HTR-8/SVneo (cell line): Measurements from ENCODE around the gene PIGC.

Experiments used
- DNase-seq: peaks from one replicate; pipeline ENCODE4 v3.0.0; 2011; ENCODE audit warnings: low spot score, mixed read lengths; ENCODE audit not compliant: insufficient read length
- FAIRE-seq: peaks from 2 replicates; lab custom pipeline; 2011; peaks lifted over from hg19 to GRCh38; lab: Jason Lieb, UNC

The PIGC gene

DNA sequence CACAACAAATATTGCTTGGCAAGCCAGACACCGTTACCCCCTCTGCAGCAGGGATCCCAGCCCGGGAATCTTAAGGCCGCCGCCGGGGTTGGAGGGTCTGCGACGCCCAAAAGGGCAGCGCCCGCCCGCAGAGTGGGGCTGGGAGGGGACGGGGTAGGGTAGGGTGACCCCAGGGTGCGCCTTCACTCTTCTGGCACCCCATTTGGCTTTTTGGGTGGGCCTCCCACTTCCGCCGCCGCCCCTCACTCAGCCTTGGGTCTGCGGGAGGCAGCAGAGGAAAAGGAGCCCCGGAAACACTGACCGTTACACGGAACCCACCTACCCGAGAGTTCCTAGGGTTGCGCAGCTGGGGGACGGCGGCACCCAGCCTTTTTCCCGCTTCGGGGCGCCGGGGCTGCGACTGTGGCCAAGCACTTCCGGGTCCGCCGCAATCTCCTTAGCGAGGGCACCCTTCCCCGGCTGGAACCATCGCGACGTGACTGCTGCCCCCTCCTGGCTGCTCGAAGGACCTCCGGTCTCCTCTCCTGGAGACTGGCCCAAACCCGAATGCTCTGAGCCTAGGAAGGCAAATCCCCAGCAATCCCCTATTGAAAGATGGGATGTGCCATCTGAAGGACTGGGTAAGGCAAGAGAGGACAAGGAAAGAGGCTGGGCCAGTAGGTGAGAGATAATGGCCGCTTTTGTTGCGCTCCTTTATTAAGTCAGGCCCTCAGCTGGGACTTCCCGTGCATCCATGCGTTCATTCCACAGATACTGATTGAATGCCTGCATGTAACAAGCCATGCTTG is at the start of gene PIGC:
PIGC (minus strand) TSS at position 404 of the 788 bp plus-strand sequence. CDS start 1,447 bp downstream, outside the sequence.
- DNase-seq (peak; percentile 94), FAIRE-seq (peak; percentile 80)

DNA sequence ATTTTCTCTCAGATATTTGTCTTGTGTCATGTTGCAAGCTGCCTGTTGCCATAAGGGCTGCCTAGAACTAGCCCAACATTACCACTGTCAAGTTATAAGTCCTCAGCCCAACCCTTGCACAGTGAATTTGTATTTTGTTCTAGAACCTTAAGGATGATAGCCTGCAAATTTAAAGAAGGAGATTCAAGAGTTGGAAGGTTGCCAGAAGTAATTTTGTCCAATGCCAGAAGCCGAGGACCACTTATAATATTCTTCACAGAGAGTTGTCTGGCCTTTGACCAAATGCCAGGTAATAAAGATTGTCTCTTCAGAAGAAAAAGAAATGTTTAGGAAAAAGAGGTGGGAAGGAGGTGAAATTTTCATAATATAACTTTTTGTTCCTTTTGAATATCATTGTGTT is 48.6 kb upstream of the PIGC start:
- FAIRE-seq, result no peak
- DNase-seq, result no peak

DNA sequence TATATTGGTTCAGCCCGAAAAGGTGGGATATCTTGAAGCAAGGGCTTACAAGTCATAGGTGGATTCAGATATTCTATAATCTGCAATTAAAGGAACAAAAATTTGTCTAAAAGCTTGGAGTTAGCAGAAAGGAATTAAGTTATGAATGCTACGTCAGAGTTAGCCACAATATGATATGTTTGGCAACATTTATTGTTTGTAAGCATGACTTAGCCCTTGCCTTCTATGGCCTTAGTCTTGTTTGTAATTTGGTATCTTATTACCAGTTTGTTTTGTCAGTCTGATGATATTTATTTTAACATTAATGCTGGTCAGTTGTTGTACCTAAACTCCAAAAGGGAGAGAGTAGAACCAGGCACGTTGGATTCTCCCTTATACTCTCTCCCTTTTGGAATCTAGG is 46.0 kb upstream of the PIGC start:
- FAIRE-seq (no peak), DNase-seq (no peak)

DNA sequence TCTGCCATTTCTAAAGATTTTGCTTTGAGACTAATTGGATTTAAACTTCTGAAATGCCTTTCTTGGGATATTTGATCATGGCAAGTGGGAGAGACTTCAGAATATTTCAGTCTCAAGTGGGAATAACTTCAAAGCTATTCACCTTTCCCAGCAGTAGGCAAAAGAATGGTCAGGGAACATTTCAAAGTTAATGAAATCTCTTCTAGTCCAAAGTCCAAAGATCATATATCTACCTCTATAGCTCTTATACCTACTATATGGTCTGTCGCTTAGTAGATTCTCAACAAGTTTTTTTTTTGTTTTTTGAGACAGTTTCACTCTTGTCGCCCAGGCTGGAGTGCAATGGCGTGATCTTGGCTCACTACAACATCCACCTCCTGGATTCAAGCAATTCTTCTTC is 44.5 kb upstream of the PIGC start:
- FAIRE-seq (no peak), DNase-seq (no peak)

DNA sequence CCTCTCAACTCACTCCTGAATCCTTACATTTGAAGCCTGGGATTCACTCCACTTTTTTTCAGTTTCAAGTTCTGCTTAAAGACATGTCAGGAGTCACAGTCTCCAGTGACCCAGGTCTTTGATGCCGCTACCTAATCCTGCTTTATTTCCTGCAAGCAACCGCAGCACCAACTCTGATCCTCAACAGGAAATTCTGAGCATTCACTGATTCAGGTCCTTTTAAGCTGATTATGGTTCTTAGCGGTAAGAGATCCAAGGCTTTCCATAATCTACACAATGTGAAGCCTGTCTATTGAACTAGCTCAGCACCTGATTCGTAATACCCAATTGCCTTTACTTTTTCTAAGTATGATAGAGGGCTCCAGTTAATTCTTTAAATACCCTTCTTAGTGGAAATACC is 43.7 kb upstream of the PIGC start:
- no peak for FAIRE-seq
- DNase-seq, result no peak

DNA sequence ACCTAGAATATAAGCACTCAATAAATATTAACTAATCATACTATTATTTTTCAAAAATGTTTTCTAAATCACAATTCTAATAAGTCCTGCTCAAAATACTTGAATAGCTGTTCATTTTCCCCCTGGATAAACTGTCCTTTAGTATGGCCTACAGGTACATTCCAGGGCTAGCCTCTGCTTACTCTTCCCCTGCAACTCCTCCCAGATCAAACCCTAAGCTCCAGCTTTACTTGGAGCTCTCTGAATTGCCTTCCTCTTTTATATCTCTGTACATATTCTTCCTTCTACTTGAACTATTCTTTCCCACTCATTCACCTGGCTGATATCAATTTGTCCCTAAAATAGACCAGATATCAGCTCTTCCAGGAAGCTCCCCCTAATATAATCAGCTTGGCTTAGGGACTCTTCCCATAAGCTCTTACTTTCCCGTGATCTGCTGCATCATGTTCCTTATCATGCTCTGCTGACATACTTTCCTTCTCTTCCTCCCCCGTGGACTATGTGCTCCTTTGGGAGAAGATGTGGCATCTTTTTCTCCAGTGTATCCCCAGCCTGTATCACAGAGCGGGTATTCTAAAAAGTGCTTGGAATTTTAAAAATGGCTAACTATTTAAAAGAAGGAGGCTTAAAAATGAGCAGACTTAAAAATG is 43.1 kb upstream of the PIGC start:
- DNase-seq (no peak), FAIRE-seq (no peak)

DNA sequence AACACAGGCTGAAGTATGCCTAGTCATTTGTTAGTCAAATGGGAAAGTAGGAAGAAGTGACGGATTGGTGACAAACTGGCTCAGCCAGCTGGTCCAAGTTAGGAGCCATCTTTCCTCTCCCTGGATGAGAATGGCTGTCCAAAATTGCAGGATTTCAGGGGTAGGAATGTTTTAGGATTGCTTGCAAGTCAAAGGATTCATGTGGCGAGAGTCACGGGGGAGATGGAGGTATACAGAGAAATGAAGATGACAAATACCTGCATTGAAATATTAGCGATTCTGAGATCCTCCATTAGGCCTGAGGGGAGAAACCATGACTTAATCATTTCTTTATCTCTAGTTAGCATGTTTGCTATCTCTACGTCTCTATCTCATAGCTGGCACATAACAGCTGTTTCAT is 41.8 kb upstream of the PIGC start:
- no peak for FAIRE-seq
- DNase-seq, result no peak

DNA sequence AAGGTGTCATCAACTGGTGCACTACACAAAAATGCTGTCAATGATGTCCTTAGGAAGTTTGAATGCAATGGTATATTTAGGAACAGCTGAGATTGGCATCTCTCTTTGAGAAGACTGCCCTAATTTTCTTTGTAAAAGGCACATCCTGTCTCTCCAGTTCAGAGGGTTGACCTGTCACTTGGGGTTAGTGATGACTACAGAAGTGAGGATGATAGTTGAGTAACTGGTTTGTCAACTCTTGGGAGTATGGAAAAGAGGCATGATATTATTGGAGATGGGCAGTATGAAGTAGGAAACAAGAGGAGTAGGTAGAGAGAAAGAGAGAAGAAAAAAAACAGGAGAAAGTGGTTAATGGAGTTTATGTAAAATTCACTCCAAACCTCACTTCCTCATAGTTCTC is 40.4 kb upstream of the PIGC start:
- FAIRE-seq (no peak), DNase-seq (no peak)

DNA sequence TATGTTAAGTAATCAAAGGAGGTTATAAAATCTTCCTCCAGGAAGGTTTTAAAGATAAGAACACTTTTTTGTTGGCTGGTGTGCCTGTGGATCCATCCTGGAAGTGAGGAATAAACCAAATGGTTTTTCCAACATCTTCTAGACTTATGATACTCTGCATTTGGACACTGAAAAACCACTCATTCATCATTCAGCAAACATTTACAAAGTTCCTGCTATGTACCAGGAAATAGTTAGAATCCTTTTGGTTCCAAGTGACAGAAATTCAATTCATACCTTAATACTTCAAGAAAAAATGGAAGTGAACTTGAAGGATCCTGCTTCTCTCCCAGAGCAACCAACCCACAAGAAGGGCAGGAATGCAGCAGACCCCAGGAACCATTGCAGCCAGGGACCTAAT is 39.6 kb upstream of the PIGC start:
- no peak for DNase-seq
- FAIRE-seq, result no peak

DNA sequence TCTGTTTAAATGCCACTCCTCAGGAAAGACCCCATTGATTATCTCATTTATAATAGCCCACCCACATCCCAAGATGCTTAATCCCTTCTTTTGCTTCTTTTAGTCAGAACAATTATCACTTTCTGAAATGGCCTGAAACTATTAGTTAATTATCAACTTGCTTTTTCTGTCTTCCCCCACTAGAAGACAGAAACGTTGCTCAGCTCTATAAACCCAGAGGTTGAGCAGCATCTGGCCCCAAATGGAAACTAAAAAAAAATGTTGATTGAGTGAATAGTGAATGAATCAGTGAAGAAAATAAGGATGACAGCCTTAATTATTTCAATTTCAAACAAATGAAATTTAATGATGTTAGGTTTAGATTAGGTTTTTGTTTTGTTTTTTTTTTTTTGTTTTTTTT is 38.2 kb upstream of the PIGC start:
- DNase-seq (no peak), FAIRE-seq (no peak)

DNA sequence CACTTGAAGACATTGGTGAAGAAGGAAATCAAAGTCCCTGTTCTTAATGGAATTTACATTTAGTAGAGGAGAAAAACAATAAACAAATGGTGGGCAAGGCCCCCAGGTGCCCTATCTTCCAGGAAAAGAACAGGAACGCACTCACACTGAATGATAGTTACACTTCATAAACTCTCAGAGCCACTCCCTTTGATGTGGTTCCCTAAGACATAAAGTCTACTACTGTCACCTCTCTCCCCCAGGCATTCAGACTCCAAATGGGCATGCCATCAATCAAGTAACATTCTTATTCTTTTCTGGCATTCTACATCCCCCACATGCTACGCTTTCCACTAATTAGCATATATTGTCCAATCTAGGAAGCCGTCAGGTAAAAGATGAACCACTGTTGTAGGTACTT is 36.6 kb upstream of the PIGC start:
- FAIRE-seq, result no peak
- DNase-seq, result no peak

DNA sequence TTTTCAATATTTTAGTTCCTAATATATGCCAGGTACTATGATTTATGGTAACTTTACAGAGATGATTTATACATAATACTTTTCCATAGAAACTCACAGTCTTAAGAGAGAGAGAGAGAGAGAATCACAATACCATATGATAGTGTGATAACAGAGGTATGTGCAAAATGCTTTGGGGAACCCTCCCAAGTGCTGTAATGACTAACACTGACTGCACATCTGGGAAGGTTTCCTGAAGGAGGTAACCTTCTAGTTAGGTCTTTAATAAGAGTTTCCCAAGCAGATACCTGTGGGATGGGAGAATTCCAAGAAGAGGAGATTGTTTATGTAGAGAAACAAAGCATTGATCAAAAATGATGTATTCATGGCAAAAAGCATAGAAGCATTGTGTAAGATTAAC is 34.6 kb upstream of the PIGC start:
- FAIRE-seq (no peak), DNase-seq (no peak)

DNA sequence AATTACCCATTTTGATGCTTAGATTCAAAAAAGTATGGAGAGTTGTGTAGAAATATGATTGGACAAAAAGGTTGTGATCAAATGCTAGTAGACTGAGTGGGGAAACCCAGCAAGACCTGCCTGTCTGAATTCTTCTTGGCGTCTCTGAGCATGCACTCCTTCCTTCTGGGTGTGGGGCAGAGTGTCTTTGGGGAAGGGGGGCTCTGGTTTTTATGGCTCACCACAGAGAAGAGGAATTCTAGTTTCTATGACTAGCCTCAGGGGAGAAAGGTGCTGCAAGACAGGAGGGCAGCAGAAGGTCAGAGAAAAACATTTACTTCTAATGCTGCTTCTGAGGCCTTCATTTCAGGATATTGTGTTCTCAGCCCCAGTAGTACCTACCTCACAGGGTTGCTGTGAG is 33.9 kb upstream of the PIGC start:
- FAIRE-seq (no peak), DNase-seq (no peak)

DNA sequence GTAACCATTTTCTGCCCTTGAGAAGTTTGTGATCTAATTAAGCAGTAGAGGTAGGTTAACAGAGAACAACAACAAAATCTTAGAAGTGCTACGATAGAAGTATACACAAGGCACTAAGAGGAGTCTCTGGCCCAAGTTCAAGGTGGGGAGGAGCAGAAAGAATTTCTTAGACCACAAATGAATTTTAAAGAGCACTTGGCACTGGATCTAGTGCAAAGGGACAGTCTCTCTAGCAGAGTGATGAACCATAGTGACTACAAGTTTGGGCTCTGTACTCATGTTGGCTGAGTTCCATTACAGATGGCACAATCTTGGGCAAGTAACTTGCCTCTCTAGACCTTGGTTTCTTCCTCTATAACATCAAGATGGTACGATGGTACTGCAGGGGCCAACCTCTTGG is 33.3 kb upstream of the PIGC start:
- FAIRE-seq (no peak), DNase-seq (no peak)

DNA sequence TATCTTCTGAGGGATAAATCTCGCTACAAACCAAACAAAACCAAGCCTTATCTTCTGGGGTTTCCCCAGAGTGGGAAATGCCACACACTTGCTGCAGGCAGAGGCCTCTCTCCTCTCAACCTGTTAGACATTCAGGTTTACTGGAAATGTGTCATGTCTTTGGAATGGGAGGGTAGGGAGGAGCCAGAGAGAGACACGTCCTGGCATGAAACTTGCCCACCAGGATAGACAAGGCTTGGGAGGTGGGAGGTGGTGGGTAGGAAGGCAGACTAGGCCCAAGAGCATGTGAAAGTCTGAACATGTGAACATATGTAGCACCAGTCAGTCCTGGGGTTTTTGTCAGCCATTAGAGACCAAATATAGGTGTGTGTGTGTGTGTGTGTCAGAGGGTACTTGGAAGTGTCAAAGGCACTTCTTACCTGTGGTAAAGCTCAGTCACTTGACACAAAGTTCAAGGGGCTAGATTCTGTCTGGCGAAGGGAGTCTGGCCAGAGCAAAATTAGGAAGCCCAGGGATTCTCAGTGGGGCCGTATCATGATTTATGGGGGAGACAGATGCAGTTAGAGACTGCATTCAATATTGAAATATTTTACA is 32.4 kb upstream of the PIGC start:
- peak; percentile 84 for FAIRE-seq
- DNase-seq, result peak; percentile 37

DNA sequence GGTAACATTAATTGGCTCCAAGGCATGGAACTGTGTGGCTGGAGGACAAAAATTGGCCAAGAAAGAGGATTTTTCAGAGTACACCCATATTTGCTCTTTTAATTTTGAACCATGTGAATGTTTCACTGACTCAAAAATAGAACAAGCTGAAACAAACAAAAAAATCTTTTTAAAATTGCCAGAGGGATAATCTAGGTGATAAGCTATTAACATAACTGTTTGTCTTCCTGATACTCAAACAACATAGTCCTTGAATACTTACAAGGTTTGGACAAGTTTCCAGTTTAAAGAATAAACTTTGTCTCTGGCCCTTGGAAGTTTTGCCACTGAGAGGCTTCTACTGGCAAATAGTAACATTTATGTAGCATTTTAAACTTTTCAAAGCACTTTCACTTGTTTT is 30.0 kb upstream of the PIGC start:
- FAIRE-seq (no peak), DNase-seq (no peak)

DNA sequence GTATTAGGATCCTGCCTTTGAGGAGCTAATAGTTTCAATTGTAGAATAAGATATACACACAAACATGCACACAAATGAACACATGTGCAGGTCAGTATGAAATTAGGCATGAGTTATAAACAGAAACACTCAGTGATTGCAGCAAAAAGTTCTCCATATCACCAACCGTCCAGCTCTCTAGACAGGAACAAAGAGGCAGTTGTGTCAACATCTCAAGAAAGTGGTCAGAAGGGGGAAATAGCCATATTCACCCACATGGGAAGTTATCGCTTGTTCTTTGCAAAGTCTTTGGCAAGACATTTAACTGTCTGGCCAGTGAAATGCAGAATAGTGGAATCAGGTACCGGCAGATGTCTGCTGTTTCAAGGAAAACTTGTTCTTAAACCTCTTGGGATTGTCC is 29.4 kb upstream of the PIGC start:
- FAIRE-seq (no peak), DNase-seq (no peak)

DNA sequence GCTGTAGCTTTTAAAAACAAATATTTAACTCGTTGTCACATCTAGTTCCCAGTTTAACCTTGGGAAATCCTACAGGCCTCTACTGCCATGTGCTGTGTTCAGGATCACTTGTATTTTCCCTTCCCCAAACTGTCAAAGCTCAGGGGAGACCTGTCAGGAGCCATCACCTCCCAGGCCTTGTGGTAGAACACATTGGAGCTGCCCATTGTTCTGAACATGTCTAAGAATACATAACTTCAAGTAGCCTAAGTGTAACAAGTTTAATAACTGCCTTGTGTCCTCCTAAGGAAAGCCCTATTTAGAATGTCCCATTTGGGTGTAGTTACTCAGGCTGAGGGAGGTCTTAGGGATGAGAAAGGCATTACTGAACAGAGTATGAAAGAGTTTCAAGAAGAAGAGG is 28.6 kb upstream of the PIGC start:
- FAIRE-seq (no peak), DNase-seq (no peak)

DNA sequence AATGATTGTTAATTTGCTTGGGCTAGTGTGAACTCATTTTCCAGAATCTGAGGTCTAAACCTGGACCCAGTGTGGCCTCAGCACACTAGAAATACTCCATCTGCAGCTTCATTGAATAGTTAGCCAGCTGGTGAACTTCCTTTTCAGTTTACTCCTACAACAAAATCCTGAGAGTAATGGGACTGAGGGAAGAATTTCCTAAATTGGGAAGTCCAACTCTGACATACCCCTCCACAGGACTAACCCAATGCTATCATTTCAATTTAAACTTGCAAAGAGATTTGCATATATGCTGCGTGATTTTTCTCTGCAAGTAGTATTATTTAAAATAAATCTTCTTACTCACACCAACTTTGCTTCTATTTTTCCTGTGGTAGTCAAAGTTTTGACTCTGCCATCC is 27.8 kb upstream of the PIGC start:
- no peak for DNase-seq
- FAIRE-seq, result no peak

DNA sequence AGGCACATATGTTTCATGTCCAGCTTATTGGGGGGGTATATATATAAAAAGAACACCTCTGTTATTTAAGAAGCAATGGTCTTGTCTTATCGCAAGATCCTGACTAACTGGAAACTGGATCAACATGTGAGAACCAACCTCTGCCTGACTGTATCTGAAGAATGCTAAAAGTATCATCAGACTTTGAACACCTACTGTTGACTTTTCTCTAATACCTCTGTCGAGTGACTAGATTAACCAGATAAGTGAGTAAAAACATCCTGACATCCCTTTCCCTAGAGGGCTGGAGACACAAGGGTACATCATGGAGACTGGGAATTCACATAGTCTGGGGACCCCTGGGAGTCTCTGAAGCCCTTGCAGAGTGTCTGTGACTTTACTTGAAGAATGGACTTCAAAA is 26.3 kb upstream of the PIGC start:
- no peak for DNase-seq
- no peak for FAIRE-seq

DNA sequence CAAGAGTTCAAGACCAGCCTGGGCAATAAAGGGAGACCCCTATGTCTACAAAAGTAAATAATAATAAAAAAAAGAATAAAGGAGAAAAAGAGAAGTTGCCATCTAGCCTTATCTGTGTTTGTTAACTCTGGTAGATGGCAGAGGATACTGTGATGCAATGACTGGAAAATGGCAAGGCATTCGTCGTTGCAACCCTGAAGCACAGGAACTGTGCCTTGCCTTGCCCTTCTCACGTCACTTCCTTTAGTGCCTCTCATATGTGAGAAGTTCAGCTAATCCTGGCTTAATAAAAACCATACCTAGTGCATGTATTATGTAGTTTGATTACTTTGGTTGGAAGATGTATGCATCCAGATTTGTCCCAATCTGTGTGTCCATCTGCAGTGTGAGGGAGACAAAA is 25.8 kb upstream of the PIGC start:
- DNase-seq (no peak), FAIRE-seq (no peak)

DNA sequence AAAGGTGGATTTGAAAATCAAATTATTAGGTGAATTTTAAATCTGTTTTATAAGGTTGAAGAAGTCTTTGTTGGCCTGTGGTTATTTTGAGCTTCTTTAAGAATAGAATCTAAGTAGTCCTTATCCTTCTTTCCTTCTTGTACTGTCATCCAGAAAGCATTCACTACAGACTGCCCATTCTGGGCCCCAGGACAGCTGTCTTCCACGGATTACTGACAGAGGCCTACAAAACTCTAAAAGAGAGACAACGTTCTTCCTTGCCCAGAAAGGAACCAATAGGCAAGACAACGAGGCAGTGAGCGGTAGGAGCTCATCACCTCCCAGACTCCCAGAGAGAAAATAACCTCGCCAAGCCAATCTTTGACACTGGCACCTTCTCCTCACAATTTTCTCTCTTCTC is 24.4 kb upstream of the PIGC start:
- DNase-seq (no peak), FAIRE-seq (no peak)
